Measurements from ENCODE around the gene CEP57. TPM values are rescaled to one million over a fixed set of nuclear protein-coding genes. Genes with fewer than 3 reads are reported as not detected.
A peak's percentile ranks its signal among the peaks of the same experiment; 100 is the strongest.

Gene CEP57
- total and polyA plus RNA-seq, 2 of the 13 experiments (the other 11 are each of a cell fraction or from before 2014, with no cell fraction given): 34.3 to 59.4 TPM

- TF ChIP-seq ZNF354B (CRISPR knock-in tag; IDR thresholded peaks at IDR 0.05) (peak; percentile 87; the same call in 1 of the 2 replicates), LRRFIP1 (CRISPR knock-in tag; conservative IDR thresholded peaks at IDR 0.05) (no peak), ZMAT3 (CRISPR knock-in tag; conservative IDR thresholded peaks at IDR 0.05) (peak; percentile 86), AGO1 (IDR thresholded peaks at IDR 0.05; ENCODE audit: low read depth, low read length, poor library complexity, severe bottlenecking) (no peak), ZNF569 (CRISPR knock-in tag; IDR thresholded peaks at IDR 0.05; ENCODE audit: borderline replicate concordance) (no peak), BRCA1 (CRISPR knock-in tag; IDR thresholded peaks at IDR 0.05) (no peak), TBP (CRISPR knock-in tag; IDR thresholded peaks at IDR 0.05) (no peak), HMG20B (CRISPR knock-in tag; conservative IDR thresholded peaks at IDR 0.05) (peak; percentile 67), CCAR2 (optimal IDR thresholded peaks at IDR 0.05; ENCODE audit: low read depth, low read length) (no peak), HBP1 (CRISPR knock-in tag; IDR thresholded peaks at IDR 0.05; ENCODE audit: low read depth) (peak; percentile 91), SKIL (CRISPR knock-in tag; IDR thresholded peaks at IDR 0.05; ENCODE audit: borderline replicate concordance) (peak; percentile 28; the same call in 1 of the 2 replicates), ZNF282 (IDR thresholded peaks at IDR 0.05; ENCODE audit: partially characterized antibody) (no peak), MAFF (IDR thresholded peaks at IDR 0.05; ENCODE audit: low read depth, low read length) (no peak), ZNF34 (CRISPR knock-in tag; IDR thresholded peaks at IDR 0.05; ENCODE audit: borderline replicate concordance) (no peak), SRF (IDR thresholded peaks at IDR 0.05; ENCODE audit: low read depth, low read length) (no peak), ATF2 (CRISPR knock-in tag; IDR thresholded peaks at IDR 0.05) (0 out of 2 replicates have a peak, but pooled peaks have one; percentile 44), FOXO1 (CRISPR knock-in tag; IDR thresholded peaks at IDR 0.05) (peak; percentile 90), AKAP8 (CRISPR knock-in tag; IDR thresholded peaks at IDR 0.05) (no peak), SMARCC2 (IDR thresholded peaks at IDR 0.05) (no peak), ZFP37 (CRISPR knock-in tag; IDR thresholded peaks at IDR 0.05; ENCODE audit: borderline replicate concordance) (no peak; the same call in 1 of the 2 replicates), ZNF570 (CRISPR knock-in tag; IDR thresholded peaks at IDR 0.05; ENCODE audit: borderline replicate concordance) (no peak)
Observed at GRCh38 chr11:95789506-95790122, 684 bp upstream of the CEP57 start, which contains the start of gene FAM76B (continued).
